Gastroesophageal sphincter (tissue), 3 donors: ENCODE data around the gene ADAMTS2.

Experiments used
- CTCF ChIP-seq, 4 experiments: fragments of 200-600 bp in 2 of 4; fragments of 450-650 bp in 2 of 4; sonication (generic) in 1 of 4; IDR thresholded peaks; one replicate each; pipeline ENCODE4 v1.5.1; 2017 to 2019; ENCODE audit warnings: antibody characterized with exemption in 4 of 4, mild to moderate bottlenecking in 2 of 4, moderate library complexity in 2 of 4
- EP300 ChIP-seq: sonication (generic); formaldehyde crosslinking; IDR thresholded peaks from one replicate; pipeline ENCODE4 v1.6.1; 2017; ENCODE audit warnings: antibody characterized with exemption, mild to moderate bottlenecking
- POLR2A ChIP-seq, 2 donors: fragments of 450-650 bp; IDR thresholded peaks; one replicate each; pipeline ENCODE4 v1.6.1; 2017; ENCODE audit warnings: antibody characterized with exemption in 2 of 2, mild to moderate bottlenecking in 2 of 2, moderate library complexity in 1 of 2
- POLR2AphosphoS5 ChIP-seq: sonication (generic); formaldehyde crosslinking; IDR thresholded peaks from one replicate; pipeline ENCODE4 v1.6.1; 2017; ENCODE audit warnings: antibody characterized with exemption

- no peak for TF ChIP-seq CTCF (IDR thresholded peaks at IDR 0.05)
- TF ChIP-seq EP300 = no peak
- no peak for TF ChIP-seq POLR2AphosphoS5
- no peak for TF ChIP-seq POLR2A (IDR thresholded peaks at IDR 0.05)
These were observed 14.9 kb downstream of the ADAMTS2 start for GRCh38 chr5:179330186-179330900.
